ENCODE measurements around the gene FOXP1.

Gene FOXP1

GRCh38 chr3:71478568-71478967 lies 105.0 kb downstream of the FOXP1 start:
- no peak for FAIRE-seq

- FAIRE-seq: no peak
Measured at GRCh38 chr3:71476950-71477349, 106.6 kb downstream of the FOXP1 start.

- no peak for FAIRE-seq
Measured at GRCh38 chr3:71469138-71469435, 114.4 kb downstream of the FOXP1 start.

- no peak for FAIRE-seq
Measured at GRCh38 chr3:71468311-71469137, 115.0 kb downstream of the FOXP1 start.

GRCh38 chr3:71466483-71466882 lies 117.0 kb downstream of the FOXP1 start:
- FAIRE-seq: no peak

- no peak for FAIRE-seq
Measured at GRCh38 chr3:71465371-71466036, 118.0 kb downstream of the FOXP1 start.

- FAIRE-seq: no peak
Measured at GRCh38 chr3:71464613-71465012, 118.9 kb downstream of the FOXP1 start.

- no peak for FAIRE-seq
Measured at GRCh38 chr3:71463617-71464016, 119.9 kb downstream of the FOXP1 start.

GRCh38 chr3:71462586-71462985 lies 120.9 kb downstream of the FOXP1 start:
- no peak for FAIRE-seq

- FAIRE-seq: no peak
Measured at GRCh38 chr3:71461749-71462483, 121.6 kb downstream of the FOXP1 start.

- no peak for FAIRE-seq
Measured at GRCh38 chr3:71461114-71461513, 122.4 kb downstream of the FOXP1 start.

- FAIRE-seq: no peak
Measured at GRCh38 chr3:71458895-71459294, 124.6 kb downstream of the FOXP1 start.

- FAIRE-seq: no peak
Measured at GRCh38 chr3:71456826-71457225, 126.7 kb downstream of the FOXP1 start.

- no peak for FAIRE-seq
Measured at GRCh38 chr3:71456156-71456555, 127.4 kb downstream of the FOXP1 start.

- no peak for FAIRE-seq
Measured at GRCh38 chr3:71454512-71455403, 128.8 kb downstream of the FOXP1 start.

- FAIRE-seq: no peak
Measured at GRCh38 chr3:71453822-71454511, 129.6 kb downstream of the FOXP1 start.

GRCh38 chr3:71453319-71453718 lies 130.2 kb downstream of the FOXP1 start:
- no peak for FAIRE-seq

- FAIRE-seq: no peak
Measured at GRCh38 chr3:71451812-71452211, 131.7 kb downstream of the FOXP1 start.

- FAIRE-seq: no peak
Measured at GRCh38 chr3:71451060-71451459, 132.5 kb downstream of the FOXP1 start.

- no peak for FAIRE-seq
Measured at GRCh38 chr3:71450162-71450561, 133.4 kb downstream of the FOXP1 start.

GRCh38 chr3:71447803-71448202 lies 135.7 kb downstream of the FOXP1 start:
- no peak for FAIRE-seq

- no peak for FAIRE-seq
Measured at GRCh38 chr3:71447197-71447596, 136.3 kb downstream of the FOXP1 start.
